ENCODE data around the gene PCK1.

DNA sequence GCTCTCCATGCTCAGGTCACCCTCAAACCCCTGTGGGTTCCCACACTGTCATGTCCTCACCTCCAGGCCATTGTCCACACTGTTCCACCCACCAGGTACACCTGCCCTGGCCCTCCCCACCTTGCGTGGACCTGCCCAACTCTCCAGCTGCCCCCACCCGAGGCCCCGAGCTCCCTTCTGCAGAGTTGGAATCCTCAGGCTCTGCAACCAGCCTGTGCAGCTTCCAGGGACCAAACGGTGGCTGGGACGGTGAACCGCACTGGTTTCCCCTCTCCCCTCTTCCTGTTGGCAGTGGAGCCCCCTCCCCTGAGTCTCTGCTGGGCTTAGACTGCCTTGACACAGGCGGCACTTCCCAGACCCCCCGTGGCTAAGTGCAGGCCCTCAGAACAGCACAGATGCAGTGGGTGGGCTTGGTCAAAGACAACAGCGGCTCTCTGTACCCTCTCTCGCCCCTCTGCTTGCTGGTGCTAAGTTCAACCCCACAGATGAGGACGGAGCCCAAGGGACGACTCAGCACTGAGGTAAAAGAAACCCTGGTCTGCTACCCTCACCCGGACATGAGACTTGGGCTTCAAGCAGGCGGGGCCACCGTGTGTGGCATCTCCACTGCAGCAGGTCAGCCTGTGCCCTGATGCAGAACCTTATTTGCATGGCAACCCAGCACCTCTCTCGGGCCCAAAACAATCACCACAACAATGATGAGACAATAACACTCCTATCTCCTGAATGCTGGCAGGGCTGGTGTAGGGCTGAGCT lies 48.4 kb downstream of the PCK1 start:
- TF ChIP-seq, protein P1, sequence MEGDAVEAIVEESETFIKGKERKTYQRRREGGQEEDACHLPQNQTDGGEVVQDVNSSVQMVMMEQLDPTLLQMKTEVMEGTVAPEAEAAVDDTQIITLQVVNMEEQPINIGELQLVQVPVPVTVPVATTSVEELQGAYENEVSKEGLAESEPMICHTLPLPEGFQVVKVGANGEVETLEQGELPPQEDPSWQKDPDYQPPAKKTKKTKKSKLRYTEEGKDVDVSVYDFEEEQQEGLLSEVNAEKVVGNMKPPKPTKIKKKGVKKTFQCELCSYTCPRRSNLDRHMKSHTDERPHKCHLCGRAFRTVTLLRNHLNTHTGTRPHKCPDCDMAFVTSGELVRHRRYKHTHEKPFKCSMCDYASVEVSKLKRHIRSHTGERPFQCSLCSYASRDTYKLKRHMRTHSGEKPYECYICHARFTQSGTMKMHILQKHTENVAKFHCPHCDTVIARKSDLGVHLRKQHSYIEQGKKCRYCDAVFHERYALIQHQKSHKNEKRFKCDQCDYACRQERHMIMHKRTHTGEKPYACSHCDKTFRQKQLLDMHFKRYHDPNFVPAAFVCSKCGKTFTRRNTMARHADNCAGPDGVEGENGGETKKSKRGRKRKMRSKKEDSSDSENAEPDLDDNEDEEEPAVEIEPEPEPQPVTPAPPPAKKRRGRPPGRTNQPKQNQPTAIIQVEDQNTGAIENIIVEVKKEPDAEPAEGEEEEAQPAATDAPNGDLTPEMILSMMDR (IDR thresholded peaks at IDR 0.05; ENCODE audit: low read depth, low read length, poor library complexity, severe bottlenecking), result no peak
- no peak for TF ChIP-seq EZH2phosphoT487 (IDR thresholded peaks at IDR 0.05; ENCODE audit: borderline replicate concordance, low read length)

Data from DOHH2 (cell line).